Skin of body (tissue), 2 donors: ENCODE results near the gene FCF1. TPM values are rescaled to one million over a fixed set of nuclear protein-coding genes. Genes with fewer than 3 reads are reported as not detected.

Experiments
- DNase-seq: peaks from one replicate; lab custom pipeline; 2025; lab: John Stamatoyannopoulos, UW
- total RNA-seq: library from RNA; depleted of rRNA; stranded (reverse); fragments of >200 nt; gene quantifications from one replicate; pipeline ENCODE4 v1.2.3, GENCODE V29; 2014

The FCF1 gene
- total RNA-seq: 19.1 TPM

GRCh38 chr14:74712499-74713394 is at the start of gene FCF1, which contains the start of gene AREL1:
Gene FCF1 (plus strand): TSS chr14:74713144. CDS start chr14:74713198, 54 bp downstream.
Gene AREL1 (minus strand): TSS chr14:74713080. CDS start chr14:74685615, 27,465 bp downstream.
- no peak for DNase-seq

- no peak for DNase-seq
Observed at GRCh38 chr14:74663884-74664283, 49.1 kb upstream of the FCF1 start.

- DNase-seq: no peak
Observed at GRCh38 chr14:74664717-74665116, 48.2 kb upstream of the FCF1 start.

GRCh38 chr14:74667758-74668157 is 45.2 kb upstream of the FCF1 start:
- no peak for DNase-seq

GRCh38 chr14:74669256-74669655 is 43.7 kb upstream of the FCF1 start:
- DNase-seq: no peak

GRCh38 chr14:74669846-74670245 is 43.1 kb upstream of the FCF1 start:
- DNase-seq: no peak

GRCh38 chr14:74670726-74671411 is 42.1 kb upstream of the FCF1 start:
- no peak for DNase-seq

GRCh38 chr14:74671789-74672188 is 41.2 kb upstream of the FCF1 start:
- DNase-seq: no peak

GRCh38 chr14:74673768-74674167 is 39.2 kb upstream of the FCF1 start:
- no peak for DNase-seq

GRCh38 chr14:74675219-74675618 is 37.7 kb upstream of the FCF1 start:
- no peak for DNase-seq

GRCh38 chr14:74682169-74682952 is 30.6 kb upstream of the FCF1 start:
- DNase-seq: no peak

GRCh38 chr14:74683406-74683805 is 29.5 kb upstream of the FCF1 start:
- DNase-seq: no peak

GRCh38 chr14:74684434-74684833 is 28.5 kb upstream of the FCF1 start:
- DNase-seq: no peak

- no peak for DNase-seq
Observed at GRCh38 chr14:74685056-74685455, 27.9 kb upstream of the FCF1 start.

GRCh38 chr14:74685921-74686678 is 26.8 kb upstream of the FCF1 start:
- no peak for DNase-seq

GRCh38 chr14:74691456-74691855 is 21.5 kb upstream of the FCF1 start:
- no peak for DNase-seq

GRCh38 chr14:74693191-74693590 is 19.8 kb upstream of the FCF1 start:
- DNase-seq: no peak

GRCh38 chr14:74695406-74695805 is 17.5 kb upstream of the FCF1 start:
- DNase-seq: no peak

- DNase-seq: no peak
Observed at GRCh38 chr14:74697011-74697410, 15.9 kb upstream of the FCF1 start.

- no peak for DNase-seq
Observed at GRCh38 chr14:74697543-74697942, 15.4 kb upstream of the FCF1 start.

GRCh38 chr14:74697976-74698375 is 15.0 kb upstream of the FCF1 start:
- no peak for DNase-seq
